ENCODE data around the gene LMBRD2.

LMBRD2 gene

DNA sequence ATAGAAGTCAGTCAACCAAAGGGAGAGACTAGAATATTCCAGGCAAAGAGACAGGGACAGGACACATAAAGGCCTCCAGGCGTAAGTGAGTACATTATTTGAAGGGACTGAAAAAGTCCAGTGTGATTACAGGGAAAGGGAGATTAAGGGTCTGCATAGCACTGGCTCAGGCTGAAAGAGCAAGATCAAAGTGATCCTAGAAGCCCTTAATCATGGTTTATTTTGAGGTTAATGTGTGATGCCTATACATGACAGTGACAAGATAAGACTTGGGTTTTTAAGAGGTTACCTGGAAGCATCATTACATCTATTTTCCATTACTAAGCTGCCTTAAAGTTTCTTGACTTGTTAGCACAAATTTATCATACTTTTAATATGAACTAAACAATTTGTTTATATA is 25.8 kb downstream of the LMBRD2 start:
- in situ Hi-C loops (cut with MboI; ENCODE audit: low sequenced_read_pairs) = no loop called here

GRCh38 chr5:36111238-36111637 is 40.4 kb downstream of the LMBRD2 start:
- in situ Hi-C loops (cut with MboI; ENCODE audit: low sequenced_read_pairs) = no loop called here

GRCh38 chr5:36108758-36109460 is 42.8 kb downstream of the LMBRD2 start:
- in situ Hi-C loops (cut with MboI; ENCODE audit: low sequenced_read_pairs) = no loop called here

GRCh38 chr5:36105819-36106218 is 45.9 kb downstream of the LMBRD2 start:
- in situ Hi-C loops (cut with MboI; ENCODE audit: low sequenced_read_pairs) = no loop called here

DNA sequence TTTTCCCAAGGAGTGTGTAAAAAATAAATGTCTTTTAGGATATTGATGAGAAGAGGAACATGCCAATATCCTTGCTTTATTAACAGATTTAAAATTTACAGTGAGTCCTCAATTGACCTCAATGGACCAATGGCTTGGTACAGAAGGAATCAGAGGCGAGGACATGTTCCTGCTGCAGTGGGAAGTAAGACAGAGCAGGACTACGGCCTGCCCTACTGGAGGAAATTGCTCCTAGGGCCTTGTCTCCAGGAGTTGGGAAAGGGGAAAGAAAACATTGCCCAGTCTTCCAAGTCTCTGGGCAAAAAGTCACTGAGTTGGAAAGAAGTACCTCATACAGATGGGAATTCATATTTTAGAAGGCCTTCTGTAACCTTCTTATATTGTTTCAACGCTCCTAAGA is 51.9 kb downstream of the LMBRD2 start:
- in situ Hi-C loops (cut with MboI; ENCODE audit: low sequenced_read_pairs) = no loop called here

GRCh38 chr5:36096486-36096885 is 55.2 kb downstream of the LMBRD2 start:
- in situ Hi-C loops (cut with MboI; ENCODE audit: low sequenced_read_pairs) = no loop called here

DNA sequence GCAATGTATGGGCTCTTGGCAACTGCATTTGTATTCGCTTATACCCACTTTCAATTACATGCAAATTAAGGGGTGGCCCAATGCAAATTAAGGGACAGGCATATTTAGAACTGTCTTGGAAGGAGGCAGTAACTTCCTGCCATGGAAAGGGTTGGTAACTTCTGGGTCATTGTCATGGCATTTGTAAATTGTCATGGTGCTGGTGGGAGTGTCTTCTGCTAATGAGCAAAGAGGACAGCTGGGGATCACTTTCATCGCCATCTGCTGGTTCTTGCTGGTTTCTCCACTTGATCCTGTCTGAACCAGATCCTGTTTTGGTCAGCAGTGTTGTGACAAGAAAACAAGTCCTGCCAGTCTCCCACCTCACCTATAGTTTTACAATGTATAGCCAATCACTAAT is 61.7 kb downstream of the LMBRD2 start:
- in situ Hi-C loops (cut with MboI; ENCODE audit: low sequenced_read_pairs) = no loop called here

DNA sequence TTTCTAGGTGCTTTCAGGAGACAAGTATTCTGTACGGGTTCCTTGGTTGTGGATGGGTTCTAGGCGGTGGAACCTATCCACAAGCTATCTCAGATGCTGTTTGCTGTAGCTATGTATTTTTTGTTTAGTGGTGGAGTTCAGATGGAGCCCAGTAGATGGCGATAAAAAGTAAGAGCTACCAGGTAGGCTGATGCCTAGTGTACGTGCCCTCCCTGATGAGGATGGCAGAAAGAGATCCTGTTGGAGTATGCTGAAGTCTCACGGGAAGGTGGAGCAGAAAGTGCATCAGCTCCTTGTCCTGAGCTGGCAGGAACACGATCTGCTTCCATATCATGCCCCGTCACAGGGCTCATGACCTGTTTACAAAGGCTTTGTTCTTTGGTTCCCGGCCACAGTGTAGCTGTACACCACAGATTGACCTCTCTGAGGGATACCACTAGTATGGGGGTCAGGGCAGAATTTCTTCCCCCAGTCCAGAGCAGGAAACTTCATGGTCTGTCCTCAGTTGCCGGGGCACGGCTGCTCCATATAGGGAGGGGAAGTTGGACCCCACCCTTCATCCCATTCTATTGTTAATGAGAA is 72.4 kb downstream of the LMBRD2 start:
- in situ Hi-C loops (cut with MboI; ENCODE audit: low sequenced_read_pairs) = no loop called here

- in situ Hi-C loops (cut with MboI; ENCODE audit: low sequenced_read_pairs) = no loop called here
Measured at GRCh38 chr5:36078430-36078829, 73.3 kb downstream of the LMBRD2 start.

- in situ Hi-C loops (cut with MboI; ENCODE audit: low sequenced_read_pairs) = no loop called here
Measured at GRCh38 chr5:36073595-36074216, 78.0 kb downstream of the LMBRD2 start.

DNA sequence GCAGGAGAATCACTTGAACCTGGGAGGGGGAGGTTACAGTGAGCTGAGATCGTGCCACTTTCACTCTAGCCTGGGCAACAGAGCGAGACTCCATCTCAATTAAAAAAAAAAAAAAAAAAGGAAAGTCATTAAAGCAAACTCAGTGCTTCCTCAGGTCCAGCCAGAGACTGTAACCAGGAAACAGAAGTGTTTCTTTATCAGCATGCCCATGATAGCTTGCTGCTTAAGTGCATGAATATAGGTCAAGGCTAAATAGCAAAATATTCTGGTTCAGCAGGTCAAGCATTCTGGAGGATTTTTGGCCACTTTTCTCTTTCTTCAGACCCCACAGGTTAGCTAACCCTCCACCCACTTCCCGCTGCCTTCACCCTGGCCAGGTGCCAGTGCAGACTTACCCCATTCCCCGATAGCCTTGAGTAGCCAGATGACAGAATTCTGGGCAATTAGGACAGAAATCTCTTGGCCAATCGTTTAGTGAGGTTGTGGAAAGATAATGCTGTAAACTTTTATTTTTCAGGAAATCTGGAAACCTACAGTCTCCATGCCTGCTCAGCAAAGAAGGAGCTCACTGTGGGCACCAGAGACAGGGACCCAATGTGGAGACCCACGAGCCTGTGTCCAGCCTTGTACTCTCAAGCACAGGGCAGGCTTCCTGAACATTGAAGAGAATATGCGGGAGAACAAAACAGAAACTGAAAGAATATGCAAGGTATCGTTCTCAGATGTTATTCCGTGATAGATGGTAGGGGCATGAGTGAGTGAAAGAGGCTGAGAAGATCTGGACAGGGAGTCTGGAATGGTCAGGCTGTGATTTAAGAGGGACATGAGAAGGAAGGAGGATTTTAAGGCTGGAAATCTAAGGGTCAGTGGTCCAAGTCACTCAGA is 80.8 kb downstream of the LMBRD2 start:
- in situ Hi-C loops (cut with MboI; ENCODE audit: low sequenced_read_pairs) = no loop called here

GRCh38 chr5:36068751-36069281 is 82.9 kb downstream of the LMBRD2 start:
- in situ Hi-C loops (cut with MboI; ENCODE audit: low sequenced_read_pairs) = no loop called here

- in situ Hi-C loops (cut with MboI; ENCODE audit: low sequenced_read_pairs) = no loop called here
Measured at GRCh38 chr5:36066540-36067210, 85.0 kb downstream of the LMBRD2 start, which contains the start of gene UGT3A2. TSS of gene UGT3A2 (minus strand) at chr5:36066882. CDS start at chr5:36066789, 93 bp downstream.

GRCh38 chr5:36066001-36066539 is 85.6 kb downstream of the LMBRD2 start:
- in situ Hi-C loops (cut with MboI; ENCODE audit: low sequenced_read_pairs) = no loop called here

GRCh38 chr5:36060420-36060887 is 91.2 kb downstream of the LMBRD2 start:
- in situ Hi-C loops (cut with MboI; ENCODE audit: low sequenced_read_pairs) = no loop called here

DNA sequence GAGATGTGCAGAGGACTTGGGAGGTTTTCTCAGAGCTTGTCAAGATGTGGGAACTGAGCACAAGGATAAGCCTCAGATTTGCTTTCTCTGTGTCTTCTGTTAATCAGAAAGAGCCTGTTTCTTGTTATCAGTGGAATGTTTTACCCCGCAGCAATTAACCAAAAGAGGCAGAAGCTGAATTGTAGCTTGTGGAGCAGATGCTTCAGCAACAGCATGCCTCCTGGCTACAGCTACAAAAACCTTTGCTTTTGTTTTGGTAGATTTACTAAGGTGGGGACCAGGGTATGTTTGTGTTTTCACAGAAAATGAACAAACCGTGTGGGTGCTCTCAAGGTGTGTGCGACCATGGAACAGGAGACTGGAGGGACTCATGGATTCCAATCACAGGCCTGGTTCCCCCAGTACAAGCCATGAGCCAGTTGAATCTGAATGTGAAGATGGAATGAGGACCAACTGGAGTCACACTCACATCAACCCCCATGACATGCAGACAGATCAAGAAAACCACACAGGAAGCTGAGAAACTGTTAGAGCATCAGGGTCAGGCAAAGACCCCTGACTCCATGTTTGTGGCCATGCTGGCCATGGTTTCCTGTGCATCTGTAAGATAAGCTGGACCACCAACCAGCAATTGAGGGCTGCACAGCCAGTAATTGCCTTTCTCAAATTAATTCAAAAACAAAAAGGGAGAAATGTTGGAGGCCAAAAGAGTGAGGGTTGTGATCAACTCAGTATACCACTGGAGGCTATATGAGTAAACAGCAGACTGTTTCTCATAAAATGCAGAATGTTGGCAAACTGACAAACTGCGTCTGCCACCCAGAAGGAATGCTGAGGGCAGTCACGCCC is 91.9 kb downstream of the LMBRD2 start:
- in situ Hi-C loops (cut with MboI; ENCODE audit: low sequenced_read_pairs) = no loop called here

DNA sequence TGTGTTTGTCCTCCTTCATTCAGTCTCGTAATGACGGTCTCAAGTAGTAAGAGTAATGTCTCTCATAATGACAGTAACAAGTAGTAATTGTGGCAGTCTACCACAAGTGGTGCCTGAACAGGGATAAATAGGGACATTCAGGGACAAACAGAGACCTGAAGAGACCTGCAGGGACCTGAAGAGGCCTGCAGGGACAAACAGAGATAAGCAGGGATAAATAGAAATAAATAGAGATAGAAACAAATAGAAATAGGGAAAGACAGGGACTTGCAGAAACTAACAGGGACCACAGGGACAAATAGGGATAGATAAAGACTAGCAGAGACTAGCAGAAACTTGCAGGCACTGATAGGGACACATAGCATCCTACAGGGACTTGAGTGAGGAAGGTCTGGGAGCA is 92.9 kb downstream of the LMBRD2 start:
- in situ Hi-C loops (cut with MboI; ENCODE audit: low sequenced_read_pairs) = no loop called here

DNA sequence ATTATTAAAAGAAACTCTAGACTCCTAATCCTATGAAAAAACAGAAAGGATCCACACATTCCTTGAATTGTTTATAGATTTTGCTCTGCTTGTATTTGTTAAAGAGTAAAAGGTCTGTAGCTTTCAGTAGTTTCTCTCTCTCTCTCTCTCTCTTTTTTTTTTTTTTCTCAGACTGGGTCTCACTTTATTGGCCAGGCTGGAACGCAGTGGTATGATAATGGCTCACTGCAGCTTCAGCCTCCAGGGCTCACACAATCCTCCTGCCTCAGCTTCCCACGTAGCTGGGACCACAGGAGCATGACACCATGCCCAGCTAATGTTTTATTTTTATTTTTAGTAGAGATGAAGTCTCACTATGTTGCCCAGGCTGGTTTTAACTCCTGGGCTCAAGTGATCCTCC is 94.3 kb downstream of the LMBRD2 start:
- in situ Hi-C loops (cut with MboI; ENCODE audit: low sequenced_read_pairs) = no loop called here

GRCh38 chr5:36056422-36056821 is 95.3 kb downstream of the LMBRD2 start:
- in situ Hi-C loops (cut with MboI; ENCODE audit: low sequenced_read_pairs) = no loop called here
